Upper lobe of left lung (tissue), 6 donors: ENCODE results near the gene EIF3M. TPM values are rescaled to one million over a fixed set of nuclear protein-coding genes. Genes with fewer than 3 reads are reported as not detected.
"Not testable (repeated sequence)": the region's sequence is repeated elsewhere in the genome, so short reads cannot be mapped to it uniquely, and the experiment has no call there.

Source experiments
- ATAC-seq, 2 donors: fragments of 200-7000 bp; cut with Tn5 transposase; one replicate each; pipeline ENCODE4 v1.9.1; 2022; ENCODE audit warnings: mild to moderate bottlenecking in 2 of 2, moderate library complexity in 2 of 2; ENCODE audit not compliant: low FRiP score in 2 of 2
- DNase-seq, 2 donors: peaks; one replicate each; pipeline ENCODE4 v3.0.0-alpha.2; 2019 to 2020
- H3K27ac ChIP-seq, 4 donors: fragments of 200-600 bp; sonication (generic); one replicate each; pipeline ENCODE4 v1.5.1; 2016 to 2019
- H3K27me3 ChIP-seq, 4 donors: fragments of 200-600 bp; sonication (generic); one replicate each; pipeline ENCODE4 v1.5.1; 2017 to 2019
- H3K36me3 ChIP-seq, 4 donors: fragments of 200-600 bp; sonication (generic); one replicate each; pipeline ENCODE4 v1.5.1; 2016 to 2019
- H3K4me1 ChIP-seq, 4 donors: fragments of 200-600 bp; sonication (generic); one replicate each; pipeline ENCODE4 v1.5.1; 2018 to 2019
- H3K4me3 ChIP-seq, 4 donors: fragments of 200-600 bp; sonication (generic); one replicate each; pipeline ENCODE4 v1.5.1; 2017 to 2019; ENCODE audit warnings: mild to moderate bottlenecking in 2 of 4, moderate library complexity in 1 of 4
- H3K9me3 ChIP-seq, 4 donors: fragments of 200-600 bp; sonication (generic); one replicate each; pipeline ENCODE4 v1.5.1; 2018 to 2019
- CTCF ChIP-seq, 6 experiments: fragments of 450-650 bp in 4 of 6; fragments of 200-600 bp in 2 of 6; sonication (generic) in 2 of 6; IDR thresholded peaks; one replicate each; pipeline ENCODE4 v1.5.1; 2016 to 2019; ENCODE audit warnings: antibody characterized with exemption in 6 of 6
- EP300 ChIP-seq, 4 donors: sonication (generic); formaldehyde crosslinking; IDR thresholded peaks; one replicate each; pipeline ENCODE4 v1.5.1; 2017; ENCODE audit warnings: antibody characterized with exemption in 4 of 4, control low read depth in 2 of 4
- POLR2A ChIP-seq, 4 donors: fragments of 450-650 bp; IDR thresholded peaks; one replicate each; pipeline ENCODE4 v1.5.1; 2016 to 2017; ENCODE audit warnings: antibody characterized with exemption in 4 of 4, mild to moderate bottlenecking in 2 of 4
- POLR2AphosphoS5 ChIP-seq, 2 donors: sonication (generic); formaldehyde crosslinking; IDR thresholded peaks; one replicate each; pipeline ENCODE4 v1.5.1; 2017; ENCODE audit warnings: antibody characterized with exemption in 2 of 2
- WGBS, 2 donors: methylation state at CpG; one replicate each; pipeline ENCODE4 v1.1.5; 2017 to 2018; 5-methylcytosine and 5-hydroxymethylcytosine counted together
- total RNA-seq, 6 donors: library from RNA; depleted of rRNA in 4 of 6; stranded (reverse); fragments of >200 nt in 4 of 6; gene quantifications; one replicate each; pipeline versions ENCODE4 v1.1.0 to v1.2.1, GENCODE V29; 2016 to 2021
- donor health status: DM: no; HTN: no; CAD: no; lungs with moderate emphysema.
- donor health status: DM: no; HTN: yes; CAD: no; lungs with severe emphysema.

Gene EIF3M
- total RNA-seq, 6 donors from 2014 or later, result 81.7 to 271 (median 155) TPM

GRCh38 chr11:32606220-32606619, 22.6 kb downstream of the EIF3M start:
- no peak overlapping the region for H3K4me3 ChIP-seq
- H3K27ac ChIP-seq, result no peak overlapping the region
- ATAC-seq (no peak), DNase-seq (no peak)
- TF ChIP-seq POLR2AphosphoS5 (IDR thresholded peaks at IDR 0.05), result no peak
- no peak for TF ChIP-seq CTCF (IDR thresholded peaks at IDR 0.05)
- no peak for TF ChIP-seq POLR2A (IDR thresholded peaks at IDR 0.05)
- TF ChIP-seq EP300 (IDR thresholded peaks at IDR 0.05), result no peak
- H3K9me3 ChIP-seq, result no peaks in the 10 kb centered on the region
- H3K4me1 ChIP-seq, result no peaks in the 10 kb centered on the region
- H3K27me3 ChIP-seq, result no peaks in the 10 kb centered on the region
- H3K36me3 ChIP-seq, result peaks cover 12 to 44% (median 23%) of the 10 kb centered on the region in 4 donors

- peaks cover 2 to 18% (median 7%) of the 10 kb centered on the region in 4 donors for H3K36me3 ChIP-seq
- H3K4me3 ChIP-seq, H3K9me3 ChIP-seq, DNase-seq, H3K4me1 ChIP-seq, ATAC-seq, H3K27ac ChIP-seq, H3K27me3 ChIP-seq: not testable (repeated sequence)
- 98 to 100% methylated on average over 4 of the region's 4 CpGs for WGBS, 2 donors
Observed at GRCh38 chr11:32608826-32609225, 25.2 kb downstream of the EIF3M start.

GRCh38 chr11:32610797-32611352, 27.2 kb downstream of the EIF3M start:
- no peak overlapping the region for H3K27ac ChIP-seq
- H3K36me3 ChIP-seq, result no peaks in the 10 kb centered on the region
- H3K4me1 ChIP-seq, result no peaks in the 10 kb centered on the region
- DNase-seq (no peak), ATAC-seq (no peak)
- H3K4me3 ChIP-seq, result no peak overlapping the region
- H3K27me3 ChIP-seq, result no peaks in the 10 kb centered on the region
- TF ChIP-seq POLR2AphosphoS5 (IDR thresholded peaks at IDR 0.05) (no peak), POLR2A (IDR thresholded peaks at IDR 0.05) (no peak), EP300 (IDR thresholded peaks at IDR 0.05) (no peak), CTCF (IDR thresholded peaks at IDR 0.05) (no peak)
- 83 to 90% methylated on average over 3 of the region's 3 CpGs for WGBS, 2 donors
- no peaks in the 10 kb centered on the region for H3K9me3 ChIP-seq

- H3K27me3 ChIP-seq, result no peaks in the 10 kb centered on the region
- H3K4me3 ChIP-seq, result no peak overlapping the region
- no peak overlapping the region for H3K27ac ChIP-seq
- no peaks in the 10 kb centered on the region for H3K36me3 ChIP-seq
- DNase-seq, result no peak
- no peaks in the 10 kb centered on the region for H3K4me1 ChIP-seq
- ATAC-seq, result no peak
- TF ChIP-seq POLR2A (IDR thresholded peaks at IDR 0.05) (no peak), CTCF (IDR thresholded peaks at IDR 0.05) (no peak)
- H3K9me3 ChIP-seq, result no peaks in the 10 kb centered on the region
- 44 to 64% methylated on average over 4 of the region's 4 CpGs for WGBS, 2 donors
Observed at GRCh38 chr11:32613500-32614151, 30.0 kb downstream of the EIF3M start.

- ATAC-seq, result no peak
- Histone ChIP-seq H3K4me3 (no peak overlapping the region), H3K36me3 (no peaks in the 10 kb centered on the region), H3K27ac (no peak overlapping the region), H3K4me1 (no peaks in the 10 kb centered on the region), H3K27me3 (no peaks in the 10 kb centered on the region), H3K9me3 (no peaks in the 10 kb centered on the region)
- no peak for TF ChIP-seq POLR2AphosphoS5 (IDR thresholded peaks at IDR 0.05)
- no peak for TF ChIP-seq POLR2A (IDR thresholded peaks at IDR 0.05)
- TF ChIP-seq CTCF (IDR thresholded peaks at IDR 0.05), result no peak
- no peak for TF ChIP-seq EP300 (IDR thresholded peaks at IDR 0.05)
- no peak for DNase-seq
Observed at GRCh38 chr11:32615422-32615821, 31.8 kb downstream of the EIF3M start.
